ENCODE data around the gene MYO7B.

MYO7B gene

DNA sequence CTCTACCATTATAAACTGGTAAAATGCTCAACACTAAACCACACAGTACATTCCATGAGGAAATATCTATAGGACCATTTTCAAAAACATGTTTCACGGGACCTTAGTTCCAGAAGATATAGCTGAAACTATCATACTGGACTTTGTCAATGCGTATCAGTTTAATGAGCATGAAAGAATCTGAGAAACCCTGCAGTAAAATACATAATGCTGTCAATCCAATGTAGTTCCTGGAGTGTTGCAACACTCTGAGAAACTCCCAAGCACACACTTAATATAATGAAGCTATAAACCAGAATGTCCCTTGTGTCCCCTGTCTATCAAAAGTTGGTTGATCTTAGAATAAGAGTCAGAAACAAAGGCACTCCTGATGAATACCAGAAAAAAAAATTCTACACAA is 25.4 kb upstream of the MYO7B start:
- H3K36me3 ChIP-seq (ENCODE audit: control insufficient read depth, insufficient read depth, low read length) = peaks cover 5% of the 10 kb centered on the region
- no peak overlapping the region for H3K4me3 ChIP-seq (ENCODE audit: insufficient read depth, low read depth, low read length)
- no peaks in the 10 kb centered on the region for H3K4me1 ChIP-seq (ENCODE audit: control insufficient read depth, insufficient read depth, low read length)
- H3K27me3 ChIP-seq (ENCODE audit: control insufficient read depth, insufficient read depth, low read length, poor library complexity, severe bottlenecking) = no peaks in the 10 kb centered on the region
- H3K27ac ChIP-seq (ENCODE audit: insufficient read depth, low read depth, low read length, poor library complexity, severe bottlenecking) = no peak overlapping the region
- WGBS, 2 experiments = 95 to 100% methylated on average over 2 of the region's 2 CpGs
- H3K9me3 ChIP-seq (ENCODE audit: control insufficient read depth, low read length) = no peaks in the 10 kb centered on the region

DNA sequence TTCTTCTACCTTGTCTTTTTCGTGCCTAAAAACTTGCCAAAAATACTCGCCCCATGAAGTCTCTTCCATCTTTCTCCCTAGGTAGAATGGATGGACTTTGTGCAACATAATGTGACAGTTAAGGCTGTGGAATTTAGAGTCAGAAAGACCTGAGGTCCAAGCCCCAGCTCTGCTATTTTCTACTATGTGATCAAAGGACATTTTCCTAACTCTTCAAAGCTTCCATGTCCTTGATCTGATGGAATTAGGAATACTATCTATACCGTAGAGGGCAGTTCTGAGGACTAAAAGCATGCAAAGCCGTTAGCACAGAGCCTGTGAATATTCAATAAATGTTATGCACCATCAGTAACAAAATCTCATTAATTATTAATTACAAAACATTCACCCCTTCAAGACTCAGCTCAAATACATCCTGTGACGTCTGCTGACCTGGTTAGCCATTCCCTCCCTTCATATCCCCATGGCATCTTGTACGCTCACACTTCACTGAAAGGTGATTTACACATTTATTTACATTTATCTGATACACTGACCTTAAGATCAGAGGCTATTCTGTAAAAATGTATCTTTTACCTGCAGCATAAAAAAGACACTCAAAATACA is 24.3 kb upstream of the MYO7B start:
- no peaks in the 10 kb centered on the region for H3K27me3 ChIP-seq (ENCODE audit: control insufficient read depth, insufficient read depth, low read length, poor library complexity, severe bottlenecking)
- no peaks in the 10 kb centered on the region for H3K4me1 ChIP-seq (ENCODE audit: control insufficient read depth, insufficient read depth, low read length)
- no peak overlapping the region for H3K4me3 ChIP-seq (ENCODE audit: insufficient read depth, low read depth, low read length)
- H3K27ac ChIP-seq (ENCODE audit: insufficient read depth, low read depth, low read length, poor library complexity, severe bottlenecking) = no peak overlapping the region
- H3K9me3 ChIP-seq (ENCODE audit: control insufficient read depth, low read length) = no peaks in the 10 kb centered on the region
- WGBS, 2 experiments = 86 to 97% methylated on average over 6 of the region's 6 CpGs
- no peaks in the 10 kb centered on the region for H3K36me3 ChIP-seq (ENCODE audit: control insufficient read depth, insufficient read depth, low read length)

DNA sequence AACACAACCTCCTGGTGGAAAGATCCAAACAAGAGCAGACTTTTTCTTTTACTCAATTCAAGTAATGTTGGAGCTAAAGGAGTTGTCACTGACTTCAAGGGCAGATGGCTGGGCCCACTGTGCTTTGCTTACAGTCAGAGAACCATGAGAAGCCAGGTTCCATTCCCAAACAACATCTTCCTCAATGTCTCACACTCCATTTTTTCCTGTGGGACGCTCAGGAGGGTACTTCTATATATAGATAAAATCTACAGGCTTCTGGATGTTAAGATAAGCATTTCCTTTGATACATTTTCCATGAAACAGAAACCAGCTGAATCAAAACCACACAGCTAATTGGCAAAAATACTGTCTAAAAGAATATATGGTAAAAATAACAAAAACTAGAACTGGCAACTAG is 23.6 kb upstream of the MYO7B start:
- WGBS, 2 experiments = no CpG with 5 or more reads among the region's 1 CpG
- Histone ChIP-seq H3K27me3 (ENCODE audit: control insufficient read depth, insufficient read depth, low read length, poor library complexity, severe bottlenecking) (no peaks in the 10 kb centered on the region), H3K36me3 (ENCODE audit: control insufficient read depth, insufficient read depth, low read length) (no peaks in the 10 kb centered on the region), H3K4me1 (ENCODE audit: control insufficient read depth, insufficient read depth, low read length) (no peaks in the 10 kb centered on the region), H3K27ac (ENCODE audit: insufficient read depth, low read depth, low read length, poor library complexity, severe bottlenecking) (no peak overlapping the region), H3K4me3 (ENCODE audit: insufficient read depth, low read depth, low read length) (no peak overlapping the region), H3K9me3 (ENCODE audit: control insufficient read depth, low read length) (no peaks in the 10 kb centered on the region)

DNA sequence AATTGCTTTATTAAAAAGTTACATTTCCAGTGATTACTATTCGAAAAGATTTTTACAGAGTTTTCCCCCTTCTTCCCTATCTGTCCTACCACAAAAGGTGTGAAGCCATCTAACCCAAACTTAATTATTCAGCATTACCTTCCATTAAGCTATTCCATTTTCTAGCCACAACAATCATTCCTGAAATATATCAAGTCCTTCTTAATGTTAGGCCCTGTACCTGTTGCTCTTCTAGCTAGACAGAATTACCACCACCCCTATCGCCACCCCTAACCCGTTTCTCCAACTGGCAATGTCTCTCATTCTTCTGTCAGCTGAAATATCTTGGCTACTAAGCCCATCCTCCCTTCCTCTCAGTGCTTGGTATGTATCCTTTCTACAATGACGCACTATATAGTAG is 23.1 kb upstream of the MYO7B start:
- no peak overlapping the region for H3K4me3 ChIP-seq (ENCODE audit: insufficient read depth, low read depth, low read length)
- no peaks in the 10 kb centered on the region for H3K9me3 ChIP-seq (ENCODE audit: control insufficient read depth, low read length)
- WGBS, 2 experiments = 94 to 95% methylated on average over 4 of the region's 4 CpGs
- H3K4me1 ChIP-seq (ENCODE audit: control insufficient read depth, insufficient read depth, low read length) = no peaks in the 10 kb centered on the region
- no peaks in the 10 kb centered on the region for H3K36me3 ChIP-seq (ENCODE audit: control insufficient read depth, insufficient read depth, low read length)
- H3K27ac ChIP-seq (ENCODE audit: insufficient read depth, low read depth, low read length, poor library complexity, severe bottlenecking) = no peak overlapping the region
- H3K27me3 ChIP-seq (ENCODE audit: control insufficient read depth, insufficient read depth, low read length, poor library complexity, severe bottlenecking) = no peaks in the 10 kb centered on the region

DNA sequence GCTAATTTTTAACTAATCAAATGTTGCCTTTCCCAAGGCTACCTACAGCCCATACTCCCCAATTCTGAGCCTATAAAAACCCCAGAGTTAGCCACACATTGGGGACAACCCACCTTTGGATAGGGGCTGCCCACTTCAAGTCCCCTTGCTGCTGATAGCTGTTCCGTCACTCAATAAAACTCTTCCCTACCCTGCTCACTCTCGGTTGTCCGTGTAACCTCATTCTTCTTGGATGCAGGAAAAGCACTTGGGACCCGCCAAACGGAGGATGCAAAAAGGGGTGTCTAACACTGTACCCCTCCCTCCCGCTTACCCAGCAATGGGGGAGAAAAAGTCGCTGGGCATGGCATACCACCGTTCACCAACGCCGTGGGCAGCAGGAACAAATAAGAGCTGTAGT is 21.4 kb upstream of the MYO7B start:
- Histone ChIP-seq H3K27me3 (ENCODE audit: control insufficient read depth, insufficient read depth, low read length, poor library complexity, severe bottlenecking) (no peaks in the 10 kb centered on the region), H3K36me3 (ENCODE audit: control insufficient read depth, insufficient read depth, low read length) (peaks cover 9% of the 10 kb centered on the region), H3K27ac (ENCODE audit: insufficient read depth, low read depth, low read length, poor library complexity, severe bottlenecking) (no peak overlapping the region), H3K9me3 (ENCODE audit: control insufficient read depth, low read length) (no peaks in the 10 kb centered on the region), H3K4me1 (ENCODE audit: control insufficient read depth, insufficient read depth, low read length) (no peaks in the 10 kb centered on the region), H3K4me3 (ENCODE audit: insufficient read depth, low read depth, low read length) (no peak overlapping the region)
- 90 to 94% methylated on average over 10 of the region's 10 CpGs for WGBS, 2 experiments

DNA sequence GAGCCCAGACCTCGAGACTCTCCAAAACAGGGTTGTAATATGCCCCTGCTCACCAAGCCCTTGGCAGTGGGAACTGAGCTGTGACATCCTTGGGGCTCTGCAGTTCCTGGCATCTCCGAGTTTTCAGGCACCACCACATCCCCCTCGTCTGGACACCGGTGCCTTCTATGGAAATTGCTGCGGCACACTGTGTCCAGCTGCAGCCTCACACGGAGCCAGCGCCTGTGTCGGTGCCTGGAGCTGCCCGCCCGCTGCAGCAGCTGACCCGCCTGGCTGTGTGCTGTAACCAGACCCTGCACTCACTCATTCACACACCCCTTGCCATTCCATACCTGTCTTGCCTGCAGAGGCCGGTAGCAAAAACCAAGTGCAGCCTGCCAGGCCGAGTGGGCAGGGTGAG is 21.0 kb upstream of the MYO7B start:
- no peaks in the 10 kb centered on the region for H3K9me3 ChIP-seq (ENCODE audit: control insufficient read depth, low read length)
- no peaks in the 10 kb centered on the region for H3K27me3 ChIP-seq (ENCODE audit: control insufficient read depth, insufficient read depth, low read length, poor library complexity, severe bottlenecking)
- H3K36me3 ChIP-seq (ENCODE audit: control insufficient read depth, insufficient read depth, low read length) = peaks cover 9% of the 10 kb centered on the region
- H3K4me3 ChIP-seq (ENCODE audit: insufficient read depth, low read depth, low read length) = no peak overlapping the region
- WGBS, 2 experiments = 93 to 94% methylated on average over 13 of the region's 13 CpGs
- H3K4me1 ChIP-seq (ENCODE audit: control insufficient read depth, insufficient read depth, low read length) = no peaks in the 10 kb centered on the region
- no peak overlapping the region for H3K27ac ChIP-seq (ENCODE audit: insufficient read depth, low read depth, low read length, poor library complexity, severe bottlenecking)

DNA sequence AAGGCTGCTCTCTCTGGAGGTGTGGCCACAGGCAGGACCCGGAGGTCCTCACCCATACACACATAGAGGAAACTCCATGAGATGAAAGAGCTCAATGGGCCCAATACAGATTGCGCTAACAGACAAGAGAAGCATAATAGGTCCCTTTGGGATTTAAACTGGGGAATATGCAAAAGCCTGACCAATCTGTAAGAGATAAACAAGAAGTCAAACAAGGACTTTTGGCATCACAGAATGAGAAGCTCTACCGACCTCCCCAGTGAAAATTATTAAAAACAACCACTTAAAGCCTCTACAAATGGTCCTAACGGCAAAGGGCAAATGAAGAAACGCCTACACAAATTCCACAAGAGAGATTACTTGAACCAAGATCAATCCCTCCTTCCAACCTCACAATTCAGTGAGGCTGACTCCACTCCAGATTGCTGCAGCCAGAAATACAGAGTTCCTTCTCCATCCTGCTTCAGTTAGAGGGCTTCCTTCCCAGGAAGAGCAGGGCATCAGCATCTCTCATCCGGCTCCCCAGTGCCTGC is 20.0 kb upstream of the MYO7B start:
- no peaks in the 10 kb centered on the region for H3K4me1 ChIP-seq (ENCODE audit: control insufficient read depth, insufficient read depth, low read length)
- H3K36me3 ChIP-seq (ENCODE audit: control insufficient read depth, insufficient read depth, low read length) = peaks cover 9% of the 10 kb centered on the region
- WGBS, 2 experiments = 89 to 92% methylated on average over 6 of the region's 6 CpGs
- no peaks in the 10 kb centered on the region for H3K9me3 ChIP-seq (ENCODE audit: control insufficient read depth, low read length)
- H3K27me3 ChIP-seq (ENCODE audit: control insufficient read depth, insufficient read depth, low read length, poor library complexity, severe bottlenecking) = no peaks in the 10 kb centered on the region
- H3K4me3 ChIP-seq (ENCODE audit: insufficient read depth, low read depth, low read length) = no peak overlapping the region
- H3K27ac ChIP-seq (ENCODE audit: insufficient read depth, low read depth, low read length, poor library complexity, severe bottlenecking) = no peak overlapping the region

DNA sequence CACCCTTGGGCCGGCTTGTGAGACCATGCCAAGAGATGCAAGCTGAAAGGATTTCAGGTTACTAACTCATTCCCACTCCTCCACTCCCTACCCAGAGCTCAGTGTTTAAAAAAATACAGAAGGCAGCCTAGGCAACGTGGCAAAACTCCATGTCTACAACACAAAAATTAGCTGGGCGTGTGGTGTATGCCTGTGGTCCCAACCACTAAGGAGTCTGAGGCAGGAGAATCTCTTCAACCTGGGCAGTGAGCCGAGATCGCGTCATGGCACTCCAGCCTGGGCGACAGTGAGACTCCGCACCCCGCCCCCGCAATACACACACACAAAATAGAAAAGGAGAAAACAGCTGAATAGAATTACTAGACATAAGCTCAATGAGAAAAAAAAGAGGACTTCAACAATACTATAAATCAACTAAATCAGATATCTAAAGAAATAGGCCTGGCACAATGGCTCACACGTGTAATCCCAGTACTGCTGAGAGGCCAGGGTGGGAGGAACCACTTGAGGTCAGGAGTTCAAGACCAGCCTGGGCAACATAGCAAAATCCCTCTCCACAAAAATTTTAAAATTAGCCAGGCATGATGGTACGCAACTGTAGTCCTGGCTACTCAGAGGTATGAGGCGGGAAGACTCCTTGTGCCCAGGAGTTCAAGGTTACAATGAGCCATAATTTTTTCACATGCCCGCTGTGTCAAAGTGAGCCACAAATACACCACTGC is 19.3 kb upstream of the MYO7B start:
- Histone ChIP-seq H3K9me3 (ENCODE audit: control insufficient read depth, low read length) (no peaks in the 10 kb centered on the region), H3K27ac (ENCODE audit: insufficient read depth, low read depth, low read length, poor library complexity, severe bottlenecking) (no peak overlapping the region), H3K36me3 (ENCODE audit: control insufficient read depth, insufficient read depth, low read length) (peaks cover 9% of the 10 kb centered on the region), H3K4me3 (ENCODE audit: insufficient read depth, low read depth, low read length) (no peak overlapping the region), H3K4me1 (ENCODE audit: control insufficient read depth, insufficient read depth, low read length) (no peaks in the 10 kb centered on the region), H3K27me3 (ENCODE audit: control insufficient read depth, insufficient read depth, low read length, poor library complexity, severe bottlenecking) (no peaks in the 10 kb centered on the region)
- WGBS, 2 experiments = 91 to 93% methylated on average over 14 of the region's 14 CpGs

DNA sequence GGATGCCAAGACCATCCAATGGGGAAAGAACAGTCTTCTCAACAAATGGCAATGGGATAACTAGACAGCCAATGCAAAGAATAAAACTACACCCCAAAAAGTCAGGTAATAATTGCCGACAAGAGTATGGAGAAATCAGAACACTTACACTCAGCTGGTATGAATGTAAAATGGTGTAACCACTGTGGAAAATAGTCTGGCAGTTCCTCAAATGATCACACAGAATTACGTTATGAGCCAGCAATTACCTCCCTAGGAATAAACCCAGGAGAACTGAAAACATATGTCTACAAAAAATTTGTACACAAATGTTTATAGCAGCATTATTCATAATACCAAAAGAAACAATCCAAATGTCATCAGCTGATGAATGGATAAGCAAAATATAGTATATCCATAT is 18.0 kb upstream of the MYO7B start:
- no peak overlapping the region for H3K4me3 ChIP-seq (ENCODE audit: insufficient read depth, low read depth, low read length)
- peaks cover 9% of the 10 kb centered on the region for H3K36me3 ChIP-seq (ENCODE audit: control insufficient read depth, insufficient read depth, low read length)
- H3K27me3 ChIP-seq (ENCODE audit: control insufficient read depth, insufficient read depth, low read length, poor library complexity, severe bottlenecking) = no peaks in the 10 kb centered on the region
- 83 to 85% methylated on average over 2 of the region's 2 CpGs for WGBS, 2 experiments
- H3K4me1 ChIP-seq (ENCODE audit: control insufficient read depth, insufficient read depth, low read length) = no peaks in the 10 kb centered on the region
- no peaks in the 10 kb centered on the region for H3K9me3 ChIP-seq (ENCODE audit: control insufficient read depth, low read length)
- H3K27ac ChIP-seq (ENCODE audit: insufficient read depth, low read depth, low read length, poor library complexity, severe bottlenecking) = no peak overlapping the region

DNA sequence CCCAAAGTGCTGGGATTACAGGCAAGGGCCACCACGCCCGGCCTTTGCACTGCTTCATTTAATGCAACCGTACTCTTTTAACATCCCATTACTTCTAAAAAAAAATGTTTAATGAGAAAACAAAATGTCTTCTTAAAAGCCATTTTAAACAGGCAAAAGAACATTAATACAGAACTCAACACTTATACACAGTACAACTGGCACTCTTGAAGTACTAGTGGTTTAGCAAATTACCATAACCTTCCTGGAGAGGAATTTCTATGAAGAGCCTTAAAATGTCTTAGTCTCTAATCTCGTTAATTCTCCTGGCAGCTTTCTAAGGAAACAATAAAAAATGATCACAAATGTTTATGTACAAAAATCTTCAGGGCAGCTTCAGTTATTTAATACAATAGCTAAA is 15.1 kb upstream of the MYO7B start:
- WGBS, 2 experiments = 89 to 100% methylated on average over 3 to 4 of the region's 4 CpGs
- H3K9me3 ChIP-seq (ENCODE audit: control insufficient read depth, low read length) = no peaks in the 10 kb centered on the region

More for the DNA sequence above, 15.1 kb upstream of the MYO7B start:
- H3K27me3 ChIP-seq (ENCODE audit: control insufficient read depth, insufficient read depth, low read length, poor library complexity, severe bottlenecking) = no peaks in the 10 kb centered on the region
- H3K4me3 ChIP-seq (ENCODE audit: insufficient read depth, low read depth, low read length) = no peak overlapping the region
- peaks cover 17% of the 10 kb centered on the region for H3K36me3 ChIP-seq (ENCODE audit: control insufficient read depth, insufficient read depth, low read length)
- no peaks in the 10 kb centered on the region for H3K4me1 ChIP-seq (ENCODE audit: control insufficient read depth, insufficient read depth, low read length)
- H3K27ac ChIP-seq (ENCODE audit: insufficient read depth, low read depth, low read length, poor library complexity, severe bottlenecking) = no peak overlapping the region
